Renal pelvis (tissue), 4 donors: ENCODE measurements around the gene QSOX2. TPM values are rescaled to one million over a fixed set of nuclear protein-coding genes. Genes with fewer than 3 reads are reported as not detected.

Experiments
- DNase-seq: peaks from one replicate; pipeline ENCODE4 v3.0.0-alpha.2; 2013
- polyA plus RNA-seq, 3 donors: library from polyadenylated mRNA; unstranded; fragments of 120-200 nt; gene quantifications; one replicate each; pipeline ENCODE4 v1.2.1, GENCODE V29; 2013; ENCODE audit not compliant: insufficient read length in 3 of 3

QSOX2 gene
- polyA plus RNA-seq, 3 donors = 17.4 to 19.2 (median 18.8) TPM

GRCh38 chr9:136193127-136193890, 52.3 kb downstream of the QSOX2 start:
- no peak for DNase-seq

- DNase-seq = no peak
Measured at GRCh38 chr9:136192289-136193126, 53.1 kb downstream of the QSOX2 start.

- no peak for DNase-seq
Measured at GRCh38 chr9:136191960-136192286, 53.7 kb downstream of the QSOX2 start.

- DNase-seq = no peak
Measured at GRCh38 chr9:136191099-136191959, 54.3 kb downstream of the QSOX2 start.

- no peak for DNase-seq
Measured at GRCh38 chr9:136190656-136191055, 55.0 kb downstream of the QSOX2 start.

GRCh38 chr9:136190237-136190601, 55.4 kb downstream of the QSOX2 start:
- no peak for DNase-seq

GRCh38 chr9:136189394-136190236, 56.0 kb downstream of the QSOX2 start:
- DNase-seq = no peak

- DNase-seq = no peak
Measured at GRCh38 chr9:136187683-136188586, 57.7 kb downstream of the QSOX2 start.

- DNase-seq = no peak
Measured at GRCh38 chr9:136187197-136187596, 58.4 kb downstream of the QSOX2 start.

- no peak for DNase-seq
Measured at GRCh38 chr9:136186386-136186785, 59.2 kb downstream of the QSOX2 start.

GRCh38 chr9:136185596-136186366, 59.8 kb downstream of the QSOX2 start:
- DNase-seq = no peak

- DNase-seq = no peak
Measured at GRCh38 chr9:136185066-136185465, 60.5 kb downstream of the QSOX2 start.

GRCh38 chr9:136182850-136183422, 62.7 kb downstream of the QSOX2 start:
- DNase-seq = no peak

GRCh38 chr9:136182420-136182787, 63.2 kb downstream of the QSOX2 start:
- no peak for DNase-seq

GRCh38 chr9:136181784-136182419, 63.7 kb downstream of the QSOX2 start:
- no peak for DNase-seq

- DNase-seq = no peak
Measured at GRCh38 chr9:136180586-136180985, 65.0 kb downstream of the QSOX2 start.

- no peak for DNase-seq
Measured at GRCh38 chr9:136179761-136180160, 65.9 kb downstream of the QSOX2 start.

GRCh38 chr9:136179101-136179616, 66.5 kb downstream of the QSOX2 start:
- DNase-seq = no peak

GRCh38 chr9:136178773-136179075, 66.9 kb downstream of the QSOX2 start:
- no peak for DNase-seq
